ENCODE data around the gene MYOT.

The MYOT gene, protein sequence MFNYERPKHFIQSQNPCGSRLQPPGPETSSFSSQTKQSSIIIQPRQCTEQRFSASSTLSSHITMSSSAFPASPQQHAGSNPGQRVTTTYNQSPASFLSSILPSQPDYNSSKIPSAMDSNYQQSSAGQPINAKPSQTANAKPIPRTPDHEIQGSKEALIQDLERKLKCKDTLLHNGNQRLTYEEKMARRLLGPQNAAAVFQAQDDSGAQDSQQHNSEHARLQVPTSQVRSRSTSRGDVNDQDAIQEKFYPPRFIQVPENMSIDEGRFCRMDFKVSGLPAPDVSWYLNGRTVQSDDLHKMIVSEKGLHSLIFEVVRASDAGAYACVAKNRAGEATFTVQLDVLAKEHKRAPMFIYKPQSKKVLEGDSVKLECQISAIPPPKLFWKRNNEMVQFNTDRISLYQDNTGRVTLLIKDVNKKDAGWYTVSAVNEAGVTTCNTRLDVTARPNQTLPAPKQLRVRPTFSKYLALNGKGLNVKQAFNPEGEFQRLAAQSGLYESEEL

DNA sequence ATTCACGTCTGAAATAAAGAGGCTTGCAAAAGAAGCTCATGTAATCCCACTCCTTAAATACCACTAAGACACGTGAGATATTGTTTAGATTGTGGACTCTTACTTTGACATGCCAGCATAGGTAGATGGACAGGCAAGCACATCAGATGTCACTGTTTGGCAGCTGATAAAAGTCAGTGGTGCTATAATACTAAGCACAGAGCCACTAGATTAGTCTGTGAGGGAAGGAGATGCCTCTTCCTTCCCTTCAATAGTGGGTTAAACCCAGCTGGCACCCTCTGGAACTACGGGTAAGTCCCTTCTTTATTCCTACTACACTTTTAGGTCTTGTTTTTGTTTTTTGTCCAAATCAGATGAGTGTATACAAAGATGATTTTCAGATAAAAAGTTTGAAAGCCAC is at the start of gene MYOT:
MYOT (plus strand) TSS at position 197 of the 400 bp plus-strand sequence. CDS start 2,792 bp downstream, outside the sequence.
- no peak within 1 kb of the TSS for H3K4me2 ChIP-seq (ENCODE audit: low read length)
- no peak for TF ChIP-seq EZH2phosphoT487 (IDR thresholded peaks at IDR 0.05; ENCODE audit: borderline replicate concordance, low read length)
- TF ChIP-seq, protein P1, sequence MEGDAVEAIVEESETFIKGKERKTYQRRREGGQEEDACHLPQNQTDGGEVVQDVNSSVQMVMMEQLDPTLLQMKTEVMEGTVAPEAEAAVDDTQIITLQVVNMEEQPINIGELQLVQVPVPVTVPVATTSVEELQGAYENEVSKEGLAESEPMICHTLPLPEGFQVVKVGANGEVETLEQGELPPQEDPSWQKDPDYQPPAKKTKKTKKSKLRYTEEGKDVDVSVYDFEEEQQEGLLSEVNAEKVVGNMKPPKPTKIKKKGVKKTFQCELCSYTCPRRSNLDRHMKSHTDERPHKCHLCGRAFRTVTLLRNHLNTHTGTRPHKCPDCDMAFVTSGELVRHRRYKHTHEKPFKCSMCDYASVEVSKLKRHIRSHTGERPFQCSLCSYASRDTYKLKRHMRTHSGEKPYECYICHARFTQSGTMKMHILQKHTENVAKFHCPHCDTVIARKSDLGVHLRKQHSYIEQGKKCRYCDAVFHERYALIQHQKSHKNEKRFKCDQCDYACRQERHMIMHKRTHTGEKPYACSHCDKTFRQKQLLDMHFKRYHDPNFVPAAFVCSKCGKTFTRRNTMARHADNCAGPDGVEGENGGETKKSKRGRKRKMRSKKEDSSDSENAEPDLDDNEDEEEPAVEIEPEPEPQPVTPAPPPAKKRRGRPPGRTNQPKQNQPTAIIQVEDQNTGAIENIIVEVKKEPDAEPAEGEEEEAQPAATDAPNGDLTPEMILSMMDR (IDR thresholded peaks at IDR 0.05; ENCODE audit: low read depth, low read length, poor library complexity, severe bottlenecking): no peak

DNA sequence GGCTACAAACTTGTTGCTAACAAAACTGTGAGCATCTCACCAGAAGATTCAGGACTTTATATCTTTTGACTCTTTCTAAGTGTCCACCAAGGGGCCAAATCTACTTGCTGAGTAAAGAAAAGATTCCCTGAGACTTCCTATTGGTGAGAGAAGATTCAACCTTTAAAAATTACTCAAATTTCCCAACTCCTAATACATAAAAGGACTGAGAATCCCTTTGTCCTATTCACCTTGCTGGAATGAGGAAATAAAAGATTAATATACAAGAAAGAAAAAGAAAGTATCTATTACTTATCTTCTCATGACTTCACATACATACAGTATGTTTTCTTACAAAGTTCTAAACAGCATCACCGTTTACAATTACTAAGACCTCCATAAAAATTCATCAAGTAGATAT is 47.9 kb upstream of the MYOT start:
- Histone ChIP-seq H3K4me3 (ENCODE audit: low read length) (no peak overlapping the region), H3K9me2 (replicated peaks; ENCODE audit: control insufficient read depth, low read length) (no peaks in the 10 kb centered on the region), H3K36me3 (ENCODE audit: control insufficient read depth, low read length) (no peaks in the 10 kb centered on the region), H3K9me3 (ENCODE audit: control insufficient read depth, insufficient read depth, low read length) (no peaks in the 10 kb centered on the region), H3F3A (ENCODE audit: control insufficient read depth, insufficient read depth) (no peaks in the 10 kb centered on the region), H3K27me3 (ENCODE audit: control insufficient read depth, low read length) (no peaks in the 10 kb centered on the region), H3K4me1 (ENCODE audit: control insufficient read depth, low read length) (no peaks in the 10 kb centered on the region), H4K20me1 (ENCODE audit: control insufficient read depth, insufficient read depth, low read depth, low read length) (no peaks in the 10 kb centered on the region), H3K4me2 (ENCODE audit: low read length) (no peak overlapping the region), H3K79me2 (ENCODE audit: control insufficient read depth, low read length) (no peaks in the 10 kb centered on the region), H3K27ac (ENCODE audit: low read depth, low read length) (no peak overlapping the region)
- no peak for TF ChIP-seq EZH2phosphoT487 (IDR thresholded peaks at IDR 0.05; ENCODE audit: borderline replicate concordance, low read length)
- TF ChIP-seq, protein P1 (IDR thresholded peaks at IDR 0.05; ENCODE audit: low read depth, low read length, poor library complexity, severe bottlenecking): no peak

More for the DNA sequence above, at the start of gene MYOT:
- H3K27me3 ChIP-seq (ENCODE audit: control insufficient read depth, low read length): no peaks in the 10 kb centered on the region
- no peaks in the 10 kb centered on the region for H3K9me2 ChIP-seq (replicated peaks; ENCODE audit: control insufficient read depth, low read length)
- peaks cover 2% of the 10 kb centered on the region; the same call in 1 of the 2 replicates for H3K4me1 ChIP-seq (ENCODE audit: control insufficient read depth, low read length)
- no peak within 1 kb of the TSS for H3K27ac ChIP-seq (ENCODE audit: low read depth, low read length)
- H3K36me3 ChIP-seq (ENCODE audit: control insufficient read depth, low read length): no peaks in the 10 kb centered on the region
- H3F3A ChIP-seq (ENCODE audit: control insufficient read depth, insufficient read depth): no peaks in the 10 kb centered on the region
- no peaks in the 10 kb centered on the region for H3K79me2 ChIP-seq (ENCODE audit: control insufficient read depth, low read length)
- H3K4me3 ChIP-seq (ENCODE audit: low read length): no peak within 1 kb of the TSS
- no peaks in the 10 kb centered on the region for H3K9me3 ChIP-seq (ENCODE audit: control insufficient read depth, insufficient read depth, low read length)
- H4K20me1 ChIP-seq (ENCODE audit: control insufficient read depth, insufficient read depth, low read depth, low read length): no peaks in the 10 kb centered on the region

DNA sequence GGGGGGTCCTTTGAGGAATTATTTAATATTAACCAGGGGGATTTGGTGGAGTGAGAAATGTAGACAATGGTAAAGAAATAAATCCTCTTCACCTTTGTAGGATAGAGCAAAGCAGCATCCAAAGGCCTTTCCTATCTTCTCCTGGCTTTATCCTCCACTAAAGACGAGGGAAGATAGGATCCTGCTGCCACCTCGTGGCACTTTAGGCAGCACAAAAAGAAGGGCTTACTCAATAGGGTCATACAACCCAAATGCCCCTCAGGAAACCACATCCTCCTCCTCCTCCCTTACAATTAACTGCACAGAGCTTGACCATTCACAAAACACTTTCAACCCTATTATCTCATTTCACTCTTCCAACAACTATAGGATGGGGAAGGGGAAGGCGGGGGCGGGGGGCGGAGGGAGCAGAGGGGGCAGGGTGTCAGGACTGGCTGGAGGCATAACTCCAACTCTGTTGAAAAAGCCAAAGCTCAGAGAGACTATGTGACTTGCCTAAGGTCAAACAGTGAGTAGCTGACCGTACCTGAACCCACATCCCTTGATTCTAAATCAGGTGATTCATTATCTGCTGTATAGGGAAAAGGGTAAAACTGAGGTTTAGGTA is 45.4 kb upstream of the MYOT start:
- Histone ChIP-seq H3K27ac (ENCODE audit: low read depth, low read length) (no peak overlapping the region), H3K27me3 (ENCODE audit: control insufficient read depth, low read length) (no peaks in the 10 kb centered on the region), H3K4me1 (ENCODE audit: control insufficient read depth, low read length) (no peaks in the 10 kb centered on the region), H3K9me2 (replicated peaks; ENCODE audit: control insufficient read depth, low read length) (no peaks in the 10 kb centered on the region), H3K79me2 (ENCODE audit: control insufficient read depth, low read length) (no peaks in the 10 kb centered on the region), H3K9me3 (ENCODE audit: control insufficient read depth, insufficient read depth, low read length) (no peaks in the 10 kb centered on the region), H3F3A (ENCODE audit: control insufficient read depth, insufficient read depth) (no peaks in the 10 kb centered on the region), H3K36me3 (ENCODE audit: control insufficient read depth, low read length) (no peaks in the 10 kb centered on the region), H4K20me1 (ENCODE audit: control insufficient read depth, insufficient read depth, low read depth, low read length) (no peaks in the 10 kb centered on the region), H3K4me3 (ENCODE audit: low read length) (no peak overlapping the region), H3K4me2 (ENCODE audit: low read length) (no peak overlapping the region)
- TF ChIP-seq, protein P1 (IDR thresholded peaks at IDR 0.05; ENCODE audit: low read depth, low read length, poor library complexity, severe bottlenecking): peak; percentile 59
- TF ChIP-seq EZH2phosphoT487 (IDR thresholded peaks at IDR 0.05; ENCODE audit: borderline replicate concordance, low read length): no peak

All from DOHH2 (cell line).